Mesendoderm (in vitro differentiated cells): ENCODE results near the gene DNPH1.

Source experiments
- DNase-seq: peaks from one replicate; pipeline ENCODE4 v3.0.0; 2013
- H2AK5ac ChIP-seq: 2 replicates; pipeline ENCODE4 v1.6.1; 2013; ENCODE audit warnings: low read length, inconsistent platforms
- H2BK120ac ChIP-seq: 2 replicates; pipeline ENCODE4 v1.6.1; 2013; ENCODE audit warnings: low read depth, mild to moderate bottlenecking, low read length, moderate library complexity, mixed read lengths
- H2BK15ac ChIP-seq: replicated peaks from 2 replicates; pipeline ENCODE4 v1.6.1; 2013; ENCODE audit warnings: low read depth, mild to moderate bottlenecking, moderate library complexity
- H2BK5ac ChIP-seq: 2 replicates; pipeline ENCODE4 v1.6.1; 2013; ENCODE audit warnings: low read length, inconsistent platforms
- H3K18ac ChIP-seq: 2 replicates; pipeline ENCODE4 v1.6.1; 2013; ENCODE audit warnings: mild to moderate bottlenecking, low read length, mixed read lengths
- H3K23ac ChIP-seq: one replicate; pipeline ENCODE4 v1.6.1; 2013; ENCODE audit warnings: low read length
- H3K27ac ChIP-seq: 2 replicates; pipeline ENCODE4 v1.5.1; 2013; ENCODE audit warnings: low read depth, mild to moderate bottlenecking, inconsistent platforms, low read length, moderate library complexity
- H3K27me3 ChIP-seq: 2 replicates; pipeline ENCODE4 v1.6.1; 2013; ENCODE audit warnings: low read length, control low read depth, mild to moderate bottlenecking, inconsistent platforms; ENCODE audit not compliant: insufficient read depth, poor library complexity
- H3K36me3 ChIP-seq: 2 replicates; pipeline ENCODE4 v1.6.1; 2013; ENCODE audit warnings: low read length, inconsistent platforms; ENCODE audit not compliant: control insufficient read depth, insufficient read depth
- H3K4ac ChIP-seq: one replicate; pipeline ENCODE4 v1.6.1; 2013; ENCODE audit warnings: low read depth, mild to moderate bottlenecking, low read length, moderate library complexity
- H3K4me1 ChIP-seq: 2 replicates; pipeline ENCODE4 v1.6.1; 2013; ENCODE audit warnings: low read depth, low read length, inconsistent platforms; ENCODE audit not compliant: control insufficient read depth
- H3K4me2 ChIP-seq: 2 replicates; pipeline ENCODE4 v1.6.1; 2013; ENCODE audit warnings: low read length
- H3K4me3 ChIP-seq: 2 replicates; pipeline ENCODE4 v1.5.1; 2013; ENCODE audit warnings: mild to moderate bottlenecking, low read length
- H3K56ac ChIP-seq: one replicate; pipeline ENCODE4 v1.6.1; 2013; ENCODE audit warnings: low read length
- H3K79me1 ChIP-seq: 2 replicates; pipeline ENCODE4 v1.6.1; 2013; ENCODE audit warnings: low read length, inconsistent platforms
- H3K79me2 ChIP-seq: 2 replicates; pipeline ENCODE4 v1.6.1; 2013; ENCODE audit warnings: mild to moderate bottlenecking, low read length; ENCODE audit not compliant: control insufficient read depth, insufficient read depth
- H3K9ac ChIP-seq: 2 replicates; pipeline ENCODE4 v1.6.1; 2013; ENCODE audit warnings: low read length, inconsistent platforms
- H4K5ac ChIP-seq: one replicate; pipeline ENCODE4 v1.6.1; 2013; ENCODE audit warnings: low read length
- H4K8ac ChIP-seq: one replicate; pipeline ENCODE4 v1.6.1; 2013; ENCODE audit warnings: low read depth, mild to moderate bottlenecking, control low read depth, low read length, moderate library complexity
- WGBS: extraction: QIAGEN DNeasy Blood & Tissue Kit; methylation state at CpG from one replicate; pipeline ENCODE4 v1.1.7; 2013; ENCODE audit warnings: low lambda C conversion rate, missing lambda C conversion rate; ENCODE audit not compliant: insufficient coverage; ENCODE audit errors: extremely low coverage; 5-methylcytosine and 5-hydroxymethylcytosine counted together

DNPH1 gene

GRCh38 chr6:43243664-43244321 is 14.5 kb upstream of the DNPH1 start:
- Histone ChIP-seq H3K23ac (no peak overlapping the region), H3K27me3 (peaks cover 35% of the 10 kb centered on the region)

DNA sequence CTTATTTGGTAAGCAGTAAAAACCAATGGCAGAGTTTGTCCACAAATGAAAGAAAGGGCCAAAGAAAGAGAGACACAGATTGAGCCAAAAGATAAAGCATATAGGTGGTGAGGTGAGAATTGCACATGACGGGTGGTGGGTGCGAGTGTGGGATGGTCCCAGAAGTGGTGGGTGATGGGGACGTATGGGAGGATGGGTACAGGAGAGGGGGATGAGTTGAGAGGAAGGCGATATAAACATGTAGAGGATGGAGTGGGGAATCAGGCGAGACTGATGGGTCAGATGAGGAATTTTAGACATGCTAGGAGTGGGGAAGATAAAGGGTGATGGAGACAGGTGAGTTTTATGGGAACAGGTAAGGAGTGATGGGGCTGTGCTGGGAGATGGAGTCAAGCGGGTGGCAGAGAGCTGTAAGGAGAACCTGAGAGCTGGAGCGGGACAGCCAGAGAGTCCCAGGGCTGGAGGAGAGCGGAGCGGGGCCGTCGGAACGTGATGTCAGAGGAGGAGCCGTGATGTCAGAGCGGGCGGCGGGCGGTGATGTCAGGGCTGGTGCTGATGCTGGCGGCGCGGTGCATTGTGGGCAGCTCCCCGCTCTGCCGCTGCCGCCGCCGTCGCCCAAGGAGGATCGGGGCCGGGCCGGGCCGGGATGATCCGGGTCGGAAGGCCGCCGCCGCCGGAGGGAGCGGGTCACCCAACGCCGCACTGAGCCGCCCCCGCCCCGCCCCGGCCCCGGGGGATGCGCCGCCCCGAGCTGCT is 13.8 kb upstream of the DNPH1 start, which contains the start of gene TTBK1:
TTBK1 (plus strand) TSS at position 574 of the 756 bp plus-strand sequence. CDS start 3,180 bp downstream, outside the sequence.
- H3K27ac ChIP-seq: no peak within 1 kb of the TSS
- WGBS: no CpG with 5 or more reads among the region's 47 CpGs

More at GRCh38 chr6:43243664-43244321, 14.5 kb upstream of the DNPH1 start:
- no peak overlapping the region for H4K8ac ChIP-seq
- DNase-seq: no peak
- H3K4me3 ChIP-seq: no peak overlapping the region
- H3K56ac ChIP-seq: no peak overlapping the region
- H2BK15ac ChIP-seq: no peak overlapping the region
- no peak overlapping the region for H3K4me2 ChIP-seq
- no peaks in the 10 kb centered on the region for H3K36me3 ChIP-seq
- H2BK120ac ChIP-seq: no peak overlapping the region
- no peak overlapping the region for H3K9ac ChIP-seq
- WGBS: no CpG with 5 or more reads among the region's 37 CpGs
- no peaks in the 10 kb centered on the region for H3K79me2 ChIP-seq
- no peak overlapping the region for H3K27ac ChIP-seq
- H2BK5ac ChIP-seq: no peak overlapping the region
- H3K18ac ChIP-seq: no peak overlapping the region
- H4K5ac ChIP-seq: no peak overlapping the region
- no peaks in the 10 kb centered on the region for H3K4me1 ChIP-seq
- no peak overlapping the region for H3K4ac ChIP-seq
- H3K79me1 ChIP-seq: no peaks in the 10 kb centered on the region
- H2AK5ac ChIP-seq: no peak overlapping the region

GRCh38 chr6:43241446-43241845 is 12.2 kb upstream of the DNPH1 start:
- DNase-seq: no peak
- Histone ChIP-seq H3K18ac (no peak overlapping the region), H2BK15ac (no peak overlapping the region), H3K36me3 (no peaks in the 10 kb centered on the region), H3K27me3 (peaks cover 35% of the 10 kb centered on the region), H3K4me3 (no peak overlapping the region), H3K4me1 (no peaks in the 10 kb centered on the region), H3K79me2 (no peaks in the 10 kb centered on the region), H3K56ac (no peak overlapping the region), H4K5ac (no peak overlapping the region), H3K27ac (no peak overlapping the region), H3K4me2 (no peak overlapping the region), H2AK5ac (no peak overlapping the region), H4K8ac (no peak overlapping the region), H2BK5ac (no peak overlapping the region), H2BK120ac (no peak overlapping the region), H3K23ac (no peak overlapping the region), H3K9ac (no peak overlapping the region), H3K79me1 (no peaks in the 10 kb centered on the region), H3K4ac (no peak overlapping the region)
- no CpG with 5 or more reads among the region's 2 CpGs for WGBS

More for the DNA sequence above, 13.8 kb upstream of the DNPH1 start, which contains the start of gene TTBK1:
- no peaks in the 10 kb centered on the region for H3K79me2 ChIP-seq
- no peak within 1 kb of the TSS for H3K4ac ChIP-seq
- no peak for DNase-seq
- no peak within 1 kb of the TSS for H4K5ac ChIP-seq
- H3K4me3 ChIP-seq: no peak within 1 kb of the TSS
- H3K9ac ChIP-seq: no peak within 1 kb of the TSS
- no peak within 1 kb of the TSS for H4K8ac ChIP-seq
- H3K56ac ChIP-seq: no peak within 1 kb of the TSS
- no peaks in the 10 kb centered on the region for H3K36me3 ChIP-seq
- no peak within 1 kb of the TSS for H3K18ac ChIP-seq
- no peak within 1 kb of the TSS for H3K4me2 ChIP-seq
- H2AK5ac ChIP-seq: no peak within 1 kb of the TSS
- no peak within 1 kb of the TSS for H2BK120ac ChIP-seq
- no peak within 1 kb of the TSS for H3K23ac ChIP-seq
- no peak within 1 kb of the TSS for H2BK5ac ChIP-seq
- no peak within 1 kb of the TSS for H2BK15ac ChIP-seq
- H3K79me1 ChIP-seq: no peaks in the 10 kb centered on the region
- H3K4me1 ChIP-seq: no peaks in the 10 kb centered on the region
- peaks cover 35% of the 10 kb centered on the region for H3K27me3 ChIP-seq

DNA sequence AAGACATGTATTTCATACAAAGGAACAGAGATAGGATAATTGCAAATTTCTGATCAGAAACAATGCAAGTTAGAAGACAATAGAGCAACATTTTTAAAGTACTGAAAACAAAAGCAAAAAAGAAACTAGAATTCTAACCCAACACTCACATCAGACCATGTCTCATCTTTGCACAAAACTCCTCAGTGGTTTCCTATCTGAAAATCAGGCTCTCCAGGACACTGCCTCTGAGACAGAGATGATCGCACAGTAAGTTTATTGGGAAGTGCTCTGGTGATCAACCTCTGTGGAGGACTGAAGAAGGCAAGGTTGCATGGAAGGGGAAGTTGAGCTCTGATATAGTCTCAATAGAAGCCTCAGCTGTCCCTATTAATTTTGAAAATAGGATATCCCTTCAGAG is 11.7 kb upstream of the DNPH1 start:
- H4K8ac ChIP-seq: no peak overlapping the region
- no peak overlapping the region for H2BK120ac ChIP-seq
- no peak overlapping the region for H3K9ac ChIP-seq
- H3K56ac ChIP-seq: no peak overlapping the region
- no peaks in the 10 kb centered on the region for H3K36me3 ChIP-seq
- H3K27ac ChIP-seq: no peak overlapping the region
- no peak overlapping the region for H2BK5ac ChIP-seq
- H3K18ac ChIP-seq: no peak overlapping the region
- no peak overlapping the region for H3K4me3 ChIP-seq
- no peak overlapping the region for H4K5ac ChIP-seq
- no peak for DNase-seq
- H3K4me1 ChIP-seq: no peaks in the 10 kb centered on the region
- H3K79me2 ChIP-seq: no peaks in the 10 kb centered on the region
- no peak overlapping the region for H2BK15ac ChIP-seq
- no CpG with 5 or more reads among the region's 1 CpG for WGBS
- no peak overlapping the region for H2AK5ac ChIP-seq
- no peak overlapping the region for H3K23ac ChIP-seq
- no peak overlapping the region for H3K4me2 ChIP-seq
- H3K4ac ChIP-seq: no peak overlapping the region
- H3K79me1 ChIP-seq: no peaks in the 10 kb centered on the region
- peaks cover 34% of the 10 kb centered on the region for H3K27me3 ChIP-seq

GRCh38 chr6:43239054-43239453 is 9.8 kb upstream of the DNPH1 start:
- WGBS: no CpG with 5 or more reads among the region's 2 CpGs
- no peak overlapping the region for H2BK120ac ChIP-seq
- no peak overlapping the region for H3K4me3 ChIP-seq
- no peaks in the 10 kb centered on the region for H3K4me1 ChIP-seq
- H3K4me2 ChIP-seq: no peak overlapping the region
- H4K8ac ChIP-seq: no peak overlapping the region
- no peak overlapping the region for H2AK5ac ChIP-seq
- no peak overlapping the region for H3K9ac ChIP-seq
- no peak overlapping the region for H3K56ac ChIP-seq
- no peak for DNase-seq
- no peak overlapping the region for H3K23ac ChIP-seq
- no peak overlapping the region for H2BK15ac ChIP-seq
- H2BK5ac ChIP-seq: no peak overlapping the region
- no peaks in the 10 kb centered on the region for H3K36me3 ChIP-seq
- no peaks in the 10 kb centered on the region for H3K79me2 ChIP-seq
- H3K18ac ChIP-seq: no peak overlapping the region
- H3K4ac ChIP-seq: no peak overlapping the region
- H3K27me3 ChIP-seq: peaks cover 17% of the 10 kb centered on the region
- no peaks in the 10 kb centered on the region for H3K79me1 ChIP-seq
- no peak overlapping the region for H4K5ac ChIP-seq
- H3K27ac ChIP-seq: no peak overlapping the region
